Stomach (tissue), 9 donors: Measurements from ENCODE around the gene SPACA7. TPM values are rescaled to one million over a fixed set of nuclear protein-coding genes. Genes with fewer than 3 reads are reported as not detected.

ENCODE experiments used
- DNase-seq, 2 donors: peaks; one replicate each; pipeline versions ENCODE4 v3.0.0 to v3.0.0-alpha.2; 2013 to 2019
- H3K27ac ChIP-seq, 5 donors: fragments of 200-600 bp in 4 of 5; sonication (generic) in 4 of 5; one replicate each; pipeline ENCODE4 v1.5.1; 2013 to 2019; ENCODE audit warnings: mild to moderate bottlenecking in 1 of 5, moderate library complexity in 1 of 5
- H3K27me3 ChIP-seq, 3 donors: fragments of 200-600 bp; sonication (generic); one replicate each; pipeline ENCODE4 v1.5.1; 2017 to 2019; ENCODE audit warnings: mixed run types in 1 of 3
- H3K36me3 ChIP-seq, 4 donors: fragments of 200-600 bp; sonication (generic); 1 replicate in 3 of 4; 2 replicates in 1 of 4; pipeline ENCODE4 v1.5.1; 2016 to 2019
- H3K4me1 ChIP-seq, 4 donors: fragments of 200-600 bp; sonication (generic); one replicate each; pipeline ENCODE4 v1.5.1; 2016 to 2019
- H3K4me3 ChIP-seq, 4 donors: fragments of 200-600 bp; sonication (generic) in 3 of 4; one replicate each; pipeline ENCODE4 v1.5.1; 2016 to 2019; ENCODE audit warnings: mild to moderate bottlenecking in 1 of 4
- H3K9me3 ChIP-seq, 4 donors: fragments of 200-600 bp; sonication (generic); one replicate each; pipeline ENCODE4 v1.5.1; 2016 to 2019
- CTCF ChIP-seq, 7 experiments: fragments of 450-650 bp in 4 of 7; fragments of 200-600 bp in 3 of 7; sonication (generic) in 3 of 7; IDR thresholded peaks; one replicate each; pipeline ENCODE4 v1.5.1; 2016 to 2019; ENCODE audit warnings: antibody characterized with exemption in 7 of 7, control low read depth in 2 of 7, mild to moderate bottlenecking in 1 of 7
- EP300 ChIP-seq: sonication (generic); formaldehyde crosslinking; IDR thresholded peaks from one replicate; pipeline ENCODE4 v1.6.1; 2017; ENCODE audit warnings: antibody characterized with exemption
- POLR2A ChIP-seq, 4 donors: fragments of 450-650 bp; IDR thresholded peaks; one replicate each; pipeline ENCODE4 v1.6.1; 2016; ENCODE audit warnings: antibody characterized with exemption in 4 of 4, control low read depth in 2 of 4, mild to moderate bottlenecking in 1 of 4, moderate library complexity in 1 of 4
- POLR2AphosphoS5 ChIP-seq, 3 donors: sonication (generic); formaldehyde crosslinking; IDR thresholded peaks; one replicate each; pipeline ENCODE4 v1.6.1; 2016; ENCODE audit warnings: antibody characterized with exemption in 3 of 3
- WGBS, 5 donors: extraction: QIAGEN DNeasy Blood & Tissue Kit in 3 of 5; methylation state at CpG; one replicate each; pipeline versions ENCODE4 v1.1.5 to v1.1.7; 2013 to 2018; 5-methylcytosine and 5-hydroxymethylcytosine counted together
- intact Hi-C: fragments of 100-400 bp; cut with DNase I; formaldehyde crosslinking; loops from one replicate; pipeline ENCODE4 v1.15.1; 2023; ENCODE audit warnings: low total_unique reads
- polyA plus RNA-seq, 3 donors: library from polyadenylated mRNA; stranded (reverse); fragments of 200-250 nt; gene quantifications; one replicate each; pipeline ENCODE4 v1.2.3, GENCODE V29; 2013
- total RNA-seq, 5 donors: library from RNA; depleted of rRNA; stranded (reverse); fragments of >200 nt; gene quantifications; one replicate each; pipeline versions ENCODE4 v1.1.0 to v1.2.3, GENCODE V29; 2014 to 2016
- donor health status: healthy with polysubstance abuse.
- donor health status: Bipolar disorder and iron deficiency.
- donor health status: healthy.

SPACA7 gene
- total and polyA plus RNA-seq, 8 donors: not detected

DNA sequence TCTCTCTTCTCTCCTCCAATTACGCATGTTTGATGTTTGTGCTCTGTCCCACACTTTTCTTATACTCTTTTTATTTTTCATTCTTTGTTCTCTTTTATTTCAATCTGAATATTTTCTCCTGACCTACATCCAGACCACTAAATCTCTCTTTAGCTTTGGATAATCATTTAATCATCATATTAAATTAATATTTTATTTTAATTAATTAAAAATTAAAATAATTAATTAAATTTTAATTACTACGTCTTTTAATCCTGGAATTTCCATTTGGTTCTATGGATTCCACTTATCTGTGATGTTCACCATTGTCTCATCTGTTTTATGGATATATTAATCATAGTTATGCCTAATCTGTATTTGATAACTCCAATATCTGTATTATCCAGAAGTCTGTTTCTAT, 62.4 kb downstream of the SPACA7 start:
- WGBS, 5 donors: 49 to 87% (median 81%) methylated on average over 2 of the region's 2 CpGs
- no peak for DNase-seq
- Histone ChIP-seq H3K4me3 (no peak overlapping the region), H3K27me3 (peaks cover 5 to 49% (median 21%) of the 10 kb centered on the region in 3 donors), H3K9me3 (peaks cover 0 to 17% (median 12%) of the 10 kb centered on the region in 4 donors), H3K36me3 (no peaks in the 10 kb centered on the region), H3K4me1 (peaks cover 0 to 10% (median 4%) of the 10 kb centered on the region in 4 donors), H3K27ac (no peak overlapping the region)
- intact Hi-C loops: no loop called here
- TF ChIP-seq POLR2AphosphoS5 (IDR thresholded peaks at IDR 0.05): no peak
- no peak for TF ChIP-seq EP300

- TF ChIP-seq POLR2A (IDR thresholded peaks at IDR 0.05) (no peak), CTCF (IDR thresholded peaks at IDR 0.05) (no peak), POLR2AphosphoS5 (IDR thresholded peaks at IDR 0.05) (no peak), EP300 (no peak)
- DNase-seq: no peak
- WGBS, 5 donors: 83 to 91% (median 88%) methylated on average over 17 of the region's 17 CpGs
- intact Hi-C loops: loop anchor here (5.0 kb wide), 1 partner anchor 969 kb away; no protein-coding TSS in a partner anchor
- Histone ChIP-seq H3K4me3 (no peak overlapping the region), H3K9me3 (peaks cover 0 to 17% (median 12%) of the 10 kb centered on the region in 4 donors), H3K27ac (no peak overlapping the region), H3K4me1 (peaks cover 0 to 17% (median 6%) of the 10 kb centered on the region in 4 donors), H3K27me3 (peaks cover 5 to 70% (median 38%) of the 10 kb centered on the region in 3 donors), H3K36me3 (no peaks in the 10 kb centered on the region)
Measured at GRCh38 chr13:112441226-112441625, 65.1 kb downstream of the SPACA7 start.

DNA sequence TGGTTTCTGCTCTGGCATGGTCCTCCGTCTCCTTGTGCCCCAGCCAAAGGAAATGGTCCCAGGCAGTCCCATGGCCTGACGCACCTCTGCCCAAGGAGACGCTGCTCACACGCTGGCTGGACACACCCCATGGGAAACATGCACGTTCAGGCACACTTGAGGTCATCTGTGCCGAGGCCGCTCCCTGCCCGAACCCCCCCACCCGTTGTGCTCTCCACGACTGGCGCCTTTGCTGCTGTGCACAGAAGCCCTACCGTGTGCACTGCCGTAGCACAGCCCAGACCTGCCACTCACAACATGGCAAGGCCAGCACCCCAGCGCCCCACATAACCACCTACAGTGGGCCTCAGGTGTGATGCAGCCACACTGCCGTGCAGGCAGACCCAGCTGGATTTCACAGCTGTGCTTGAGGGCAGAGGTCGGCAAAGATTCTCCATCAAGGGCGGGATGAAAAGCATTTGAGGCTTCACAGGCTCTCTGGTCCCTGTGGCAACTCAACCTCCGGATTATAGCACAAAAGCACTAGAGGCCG, 65.7 kb downstream of the SPACA7 start:
- Histone ChIP-seq H3K27ac (no peak overlapping the region), H3K9me3 (peaks cover 0 to 17% (median 12%) of the 10 kb centered on the region in 4 donors), H3K36me3 (no peaks in the 10 kb centered on the region), H3K4me1 (peaks cover 0 to 17% (median 6%) of the 10 kb centered on the region in 4 donors), H3K27me3 (peaks cover 5 to 74% (median 38%) of the 10 kb centered on the region in 3 donors), H3K4me3 (no peak overlapping the region)
- no peak for DNase-seq
- 71 to 83% (median 76%) methylated on average over 12 to 19 of the region's 19 CpGs for WGBS, 5 donors
- intact Hi-C loops: loop anchor here (5.0 kb wide), 1 partner anchor 970 kb away; no protein-coding TSS in a partner anchor
- TF ChIP-seq POLR2AphosphoS5 (IDR thresholded peaks at IDR 0.05): no peak

- H3K4me3 ChIP-seq: no peak overlapping the region
- H3K36me3 ChIP-seq: no peaks in the 10 kb centered on the region
- intact Hi-C loops: loop anchor here (5.0 kb wide), 1 partner anchor 970 kb away; no protein-coding TSS in a partner anchor
- no peak overlapping the region for H3K27ac ChIP-seq
- no peak for DNase-seq
- H3K9me3 ChIP-seq: peaks cover 0 to 17% (median 12%) of the 10 kb centered on the region in 4 donors
- 21 to 40% (median 32%) methylated on average over 21 of the region's 21 CpGs for whole genome bisulfite sequencing, 5 donors
- TF ChIP-seq POLR2AphosphoS5 (IDR thresholded peaks at IDR 0.05) (no peak), EP300 (no peak), POLR2A (IDR thresholded peaks at IDR 0.05) (no peak), CTCF (IDR thresholded peaks at IDR 0.05) (no peak)
- peaks cover 0 to 17% (median 6%) of the 10 kb centered on the region in 4 donors for H3K4me1 ChIP-seq
- peaks cover 5 to 81% (median 38%) of the 10 kb centered on the region in 3 donors for H3K27me3 ChIP-seq
Measured at GRCh38 chr13:112442483-112443090, 66.4 kb downstream of the SPACA7 start.

DNA sequence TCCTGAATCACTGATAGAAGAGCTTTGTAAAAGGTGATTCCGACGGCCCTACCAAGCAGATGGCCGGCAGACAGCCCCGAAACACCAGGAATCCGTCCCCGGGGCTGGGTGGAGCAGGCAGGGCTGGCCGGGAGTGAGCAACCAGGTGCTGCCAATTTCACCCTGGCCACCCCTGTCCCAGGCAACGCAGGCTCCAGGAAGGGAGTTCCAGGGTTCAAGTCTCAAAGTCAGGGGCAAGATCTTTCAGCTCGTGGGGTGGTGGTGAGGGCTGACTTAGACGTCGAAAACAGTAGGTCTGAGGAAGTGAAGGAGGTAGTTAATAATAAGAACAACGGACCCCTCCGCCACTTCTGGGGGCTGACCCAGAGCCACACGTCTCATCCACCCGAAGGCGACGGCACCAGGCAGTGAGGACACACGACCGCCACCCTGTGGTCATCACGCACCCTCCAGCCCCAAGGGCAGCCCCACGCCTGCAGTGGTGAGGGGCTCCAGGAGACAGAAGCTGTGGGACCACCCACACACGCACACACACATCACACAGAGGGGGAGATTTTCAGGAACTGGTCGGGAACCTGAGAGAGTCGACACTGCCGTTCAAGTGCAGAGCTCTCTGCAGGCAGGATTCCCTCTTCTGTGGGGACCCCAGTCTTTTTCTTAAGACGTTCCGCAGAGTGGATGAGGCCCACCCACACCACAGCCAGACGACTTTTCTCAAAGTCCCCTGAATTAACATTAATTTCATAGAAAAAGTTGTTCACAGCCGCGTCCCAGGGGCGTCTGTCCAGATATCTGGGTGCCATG, 67.2 kb downstream of the SPACA7 start:
- H3K27ac ChIP-seq: no peak overlapping the region
- H3K36me3 ChIP-seq: no peaks in the 10 kb centered on the region
- intact Hi-C loops: loop anchor here (5.0 kb wide), 1 partner anchor 971 kb away; no protein-coding TSS in a partner anchor
- no peak overlapping the region for H3K4me3 ChIP-seq
- peaks cover 0 to 17% (median 6%) of the 10 kb centered on the region in 4 donors for H3K4me1 ChIP-seq
- DNase-seq: peak; percentile 25 to 52
- no peak for TF ChIP-seq POLR2A (IDR thresholded peaks at IDR 0.05)
- no peak for TF ChIP-seq CTCF (IDR thresholded peaks at IDR 0.05)
- H3K9me3 ChIP-seq: peaks cover 0 to 9% (median 4%) of the 10 kb centered on the region in 4 donors
- H3K27me3 ChIP-seq: peaks cover 5 to 85% (median 38%) of the 10 kb centered on the region in 3 donors
- WGBS, 5 donors: 17 to 27% (median 24%) methylated on average over 29 to 31 of the region's 31 CpGs
